H1 (cell line): ENCODE results near the gene CCDC24. TPM values are rescaled to one million over a fixed set of nuclear protein-coding genes. Genes with fewer than 3 reads are reported as not detected.

Experiments used
- EGR1 ChIP-seq: IDR thresholded peaks from 2 replicates; pipeline ENCODE4 v1.6.1; 2011; ENCODE audit warnings: low read depth, low read length, borderline replicate concordance
- JUND ChIP-seq: IDR thresholded peaks from 2 replicates; pipeline ENCODE4 v1.6.1; 2011; ENCODE audit warnings: mild to moderate bottlenecking, improper control_type of control experiment, low read length
- NANOG ChIP-seq: IDR thresholded peaks from 2 replicates; pipeline ENCODE4 v1.6.1; 2011; ENCODE audit warnings: low read length, low read depth, mild to moderate bottlenecking, inconsistent platforms; ENCODE audit not compliant: insufficient read depth, poor library complexity, severe bottlenecking
- RAD21 ChIP-seq, 2 experiments: IDR thresholded peaks in 1 of 2; conservative IDR thresholded peaks in 1 of 2; 2 replicates each; pipeline ENCODE4 v1.6.1; 2011; ENCODE audit warnings: low read depth in 2 of 2, low read length in 2 of 2, improper control_type of control experiment in 1 of 2, inconsistent platforms in 1 of 2, mild to moderate bottlenecking in 1 of 2, moderate library complexity in 1 of 2
- TAF1 ChIP-seq: IDR thresholded peaks from 2 replicates; pipeline ENCODE4 v1.6.1; 2011; ENCODE audit warnings: mild to moderate bottlenecking, low read depth, low read length
- polyA plus RNA-seq, 7 experiments: library from polyadenylated mRNA; depleted of rRNA in 3 of 7; stranded (reverse) in 5 of 7; unstranded in 2 of 7; fragments of >200 nt in 5 of 7; fragments of 200-250 nt in 2 of 7; gene quantifications; 1 replicate in 5 of 7; 2 replicates in 1 of 7; 4 replicates in 1 of 7; pipeline versions ENCODE4 v1.2.1 to v1.2.3, GENCODE V29; 2011 to 2013; ENCODE audit warnings: missing spikeins in 2 of 7, mixed read lengths in 2 of 7
- total RNA-seq: library from RNA; stranded (reverse); fragmentation: NEBNext Ultra II Directional; extraction: Animal tissue kit (Norgen Biotek cat#: 25700); gene quantifications from 2 replicates; pipeline ENCODE4 v1.2.1, GENCODE V29; 2021

The CCDC24 gene
- total and polyA plus RNA-seq, 2 of the 8 experiments (the other 6 are each of a cell fraction or from before 2014, with no cell fraction given) = 11.2 to 11.4 TPM

DNA sequence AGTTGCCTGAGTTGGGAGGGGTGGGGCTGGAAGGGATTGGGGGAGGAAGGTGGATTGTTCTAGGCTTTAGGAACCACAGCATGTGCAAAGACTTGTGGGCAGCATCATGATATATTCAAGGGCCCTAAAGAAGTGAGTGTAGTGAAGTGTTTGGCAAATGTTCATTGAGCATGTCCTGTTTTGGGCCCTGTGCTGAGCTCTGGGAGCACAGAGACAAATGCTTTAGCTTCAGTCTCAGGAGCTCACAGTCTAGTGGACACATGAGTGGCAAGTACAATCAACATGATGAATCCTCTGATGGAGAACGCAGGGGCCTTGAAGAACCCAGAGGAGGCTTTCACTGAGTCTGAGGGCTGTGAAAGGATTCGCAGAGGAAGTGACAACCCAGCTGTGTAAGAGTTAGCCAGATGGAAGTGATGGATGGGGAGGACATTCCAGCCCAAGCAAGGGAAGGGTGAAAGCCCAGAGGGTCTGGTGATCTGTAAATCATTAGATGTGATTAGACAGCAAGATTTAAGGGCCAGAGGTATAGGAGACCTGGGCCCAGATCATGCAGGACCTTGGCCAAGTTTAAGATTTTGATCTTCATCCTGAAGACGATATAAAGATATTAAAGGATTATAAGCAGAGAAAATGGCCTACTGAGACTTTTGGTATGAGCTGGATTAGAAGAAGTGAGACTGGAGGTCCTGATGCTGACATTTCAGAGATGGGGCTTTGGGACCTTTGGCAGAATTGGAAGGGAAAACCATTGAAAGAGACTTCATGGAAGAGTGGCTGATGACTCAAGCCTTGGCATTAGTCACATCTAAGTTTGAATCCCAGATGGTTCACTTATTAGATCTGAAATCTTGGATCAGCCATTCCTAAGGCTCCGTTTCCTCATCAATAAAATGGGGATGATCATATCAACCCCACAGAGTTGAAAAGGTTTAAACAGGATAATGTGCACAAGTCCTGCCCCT is 40.1 kb upstream of the CCDC24 start (continued):
- TF ChIP-seq EGR1 = no peak
- TF ChIP-seq TAF1 = no peak
- no peak for TF ChIP-seq RAD21 (IDR thresholded peaks at IDR 0.05 in 1 of 2, conservative IDR thresholded peaks at IDR 0.05 in 1 of 2; ENCODE audit: low read depth in 2 of 2, low read length in 2 of 2)
- TF ChIP-seq NANOG = no peak
- no peak for TF ChIP-seq JUND
